Endothelial cell of umbilical vein (primary cell): ENCODE measurements around the gene SNRPD2. TPM values are rescaled to one million over a fixed set of nuclear protein-coding genes. Genes with fewer than 3 reads are reported as not detected.

Experiments
- BruUV-seq: library from RNA; stranded (reverse); fragments of 400-500 nt; replicated peaks from 2 replicates; lab custom pipeline; 2021; lab: Mats Ljungman, UMichigan
- CTCF ChIA-PET: fragments of 300-600, 350-600 bp; sonication (Branson Sonifier 250); formaldehyde crosslinking; loops from one replicate; lab custom pipeline; 2021; ENCODE audit warnings: antibody characterized with exemption, inconsistent platforms; lab: Charles Lee
- POLR2A ChIA-PET: fragments of 300-600, 350-600 bp; sonication (Branson Sonifier 250); formaldehyde crosslinking; loops from one replicate; lab custom pipeline; 2021; ENCODE audit warnings: antibody characterized with exemption, inconsistent platforms; lab: Charles Lee
- DNase-seq: peaks from one replicate; pipeline ENCODE4 v3.0.0-alpha.2; 2011; ENCODE audit warnings: low read depth, low spot score
- FAIRE-seq: peaks from 2 replicates; lab custom pipeline; 2011; peaks lifted over from hg19 to GRCh38; lab: Jason Lieb, UNC
- H2AFZ ChIP-seq: 2 replicates; pipeline ENCODE4 v1.6.0; 2012; ENCODE audit warnings: low read depth, low read length, control low read depth, inconsistent platforms
- H3K27ac ChIP-seq: 2 replicates; pipeline ENCODE4 v1.5.1; 2011; ENCODE audit warnings: low read depth, mild to moderate bottlenecking, control low read depth, low read length, moderate library complexity; ENCODE audit not compliant: insufficient read depth
- H3K27me3 ChIP-seq, 2 experiments: 2 replicates each; pipeline versions ENCODE4 v1.6.0 to v1.6.1; 2011; ENCODE audit warnings: low read length in 2 of 2, mixed read lengths in 1 of 2; ENCODE audit not compliant: control insufficient read depth in 2 of 2, insufficient read depth in 2 of 2
- H3K36me3 ChIP-seq, 2 experiments: 2 replicates in 1 of 2; 3 replicates in 1 of 2; pipeline ENCODE4 v1.5.1; 2011; ENCODE audit warnings: low read length in 2 of 2, mild to moderate bottlenecking in 1 of 2, moderate library complexity in 1 of 2; ENCODE audit not compliant: control insufficient read depth in 2 of 2, insufficient read depth in 2 of 2; ENCODE audit errors: extremely low read depth in 1 of 2
- H3K4me1 ChIP-seq: 3 replicates; pipeline ENCODE4 v1.5.1; 2011; ENCODE audit warnings: mild to moderate bottlenecking, low read length; ENCODE audit not compliant: control insufficient read depth, insufficient read depth; ENCODE audit errors: extremely low read depth
- H3K4me2 ChIP-seq: 2 replicates; pipeline ENCODE4 v1.6.1; 2011; ENCODE audit warnings: low read length, control low read depth, mixed read lengths; ENCODE audit not compliant: insufficient read depth
- H3K4me3 ChIP-seq, 3 experiments: fragments of 200-600 bp in 1 of 3; sonication (generic), shearing (Covaris generic) in 1 of 3; replicated peaks in 1 of 3; 2 replicates each; pipeline ENCODE4 v1.5.1; 2011 to 2016; ENCODE audit warnings: control low read depth in 3 of 3, low read length in 3 of 3, mild to moderate bottlenecking in 2 of 3, inconsistent platforms in 1 of 3, low read depth in 1 of 3, moderate library complexity in 1 of 3; ENCODE audit not compliant: insufficient read depth in 1 of 3
- H3K79me2 ChIP-seq: 2 replicates; pipeline ENCODE4 v1.6.0; 2012; ENCODE audit warnings: low read length, inconsistent platforms; ENCODE audit not compliant: control insufficient read depth, insufficient read depth
- H3K9ac ChIP-seq: replicated peaks from 2 replicates; pipeline ENCODE3; 2011; ENCODE audit warnings: low read length, control low read depth; ENCODE audit not compliant: insufficient read depth; ENCODE audit errors: extremely low read depth
- H3K9me1 ChIP-seq: replicated peaks from 3 replicates; pipeline ENCODE4 v1.6.0; 2011; ENCODE audit warnings: mild to moderate bottlenecking, low read length; ENCODE audit not compliant: control insufficient read depth, insufficient read depth; ENCODE audit errors: extremely low read depth
- H3K9me3 ChIP-seq: replicated peaks from 2 replicates; pipeline ENCODE4 v1.5.1; 2012; ENCODE audit warnings: low read length, inconsistent platforms; ENCODE audit not compliant: control insufficient read depth, insufficient read depth
- H4K20me1 ChIP-seq: replicated peaks from 2 replicates; pipeline ENCODE3; 2011; ENCODE audit warnings: mild to moderate bottlenecking, low read length; ENCODE audit not compliant: control insufficient read depth, insufficient read depth; ENCODE audit errors: extremely low read depth
- GATA2 ChIP-seq: IDR thresholded peaks from 2 replicates; pipeline ENCODE4 v1.7.0; 2011; ENCODE audit warnings: low read depth, mild to moderate bottlenecking, moderate library complexity, mixed read lengths, low read length; ENCODE audit not compliant: insufficient read length, insufficient read depth
- POLR2AphosphoS5 ChIP-seq: IDR thresholded peaks from 2 replicates; pipeline ENCODE4 v1.6.1; 2012; ENCODE audit warnings: low read depth, mild to moderate bottlenecking, control low read depth, low read length, moderate library complexity; ENCODE audit not compliant: insufficient read depth
- dilution Hi-C: fragments of 300-500 bp; cut with MboI; formaldehyde crosslinking; loops from one replicate; pipeline ENCODE4 v1.15.0; 2019; ENCODE audit warnings: low sequenced_read_pairs; ENCODE audit not compliant: extremely low pct_ligation_motif_present
- intact Hi-C: fragments of 100-400 bp; cut with micrococcal nuclease; formaldehyde crosslinking; loops from one replicate; pipeline ENCODE4 v1.10.0; 2022
- polyA plus RNA-seq, 4 experiments: library from polyadenylated mRNA; depleted of rRNA in 3 of 4; stranded (reverse) in 3 of 4; unstranded in 1 of 4; fragments of >200 nt; gene quantifications; 2 replicates each; pipeline versions ENCODE4 v1.2.1 to v1.2.3, GENCODE V29; 2011 to 2012; ENCODE audit warnings: missing spikeins in 1 of 4
- total RNA-seq: library from RNA; stranded (reverse); gene quantifications from 2 replicates; pipeline ENCODE4 v1.2.3, GENCODE V29; 2021
- TF ChIP-seq, protein P1 (sequence below), 2 donors: IDR thresholded peaks; 1 replicate in 1 of 2; 2 replicates in 1 of 2; pipeline ENCODE4 v1.5.1; 2011; ENCODE audit warnings: low read length in 2 of 2, mild to moderate bottlenecking in 2 of 2, moderate library complexity in 2 of 2, control low read depth in 1 of 2, inconsistent platforms in 1 of 2, low read depth in 1 of 2; ENCODE audit not compliant: insufficient read depth in 1 of 2; ENCODE audit errors: extremely low read depth in 1 of 2

Gene SNRPD2
- total and polyA plus RNA-seq, 2 donors (not counting 3 experiments of a cell fraction or from before 2014, with no cell fraction given): 512 to 519 TPM

DNA sequence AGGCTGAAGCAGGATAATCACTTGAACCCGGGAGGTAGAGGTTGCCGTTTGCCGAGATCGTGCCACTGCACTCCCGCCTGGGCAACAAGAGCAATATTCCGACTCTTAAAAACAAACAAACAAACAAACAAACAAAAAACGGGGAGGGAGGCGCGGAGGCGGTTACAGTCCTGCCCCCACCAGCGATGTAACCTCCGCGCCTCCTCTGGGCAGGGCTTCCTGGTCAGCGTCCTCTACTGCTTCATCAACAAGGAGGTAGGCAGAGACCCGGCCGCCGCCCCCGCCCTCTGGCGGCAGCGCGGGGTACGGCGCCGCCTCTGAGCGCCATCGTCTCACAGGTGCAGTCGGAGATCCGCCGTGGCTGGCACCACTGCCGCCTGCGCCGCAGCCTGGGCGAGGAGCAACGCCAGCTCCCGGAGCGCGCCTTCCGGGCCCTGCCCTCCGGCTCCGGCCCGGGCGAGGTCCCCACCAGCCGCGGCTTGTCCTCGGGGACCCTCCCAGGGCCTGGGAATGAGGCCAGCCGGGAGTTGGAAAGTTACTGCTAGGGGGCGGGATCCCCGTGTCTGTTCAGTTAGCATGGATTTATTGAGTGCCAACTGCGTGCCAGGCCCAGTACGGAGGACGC, 10.2 kb downstream of the SNRPD2 start:
- CTCF ChIA-PET: interaction anchor here (1.1 to 5.3 kb wide), 6 partner anchors 11 to 242 kb away, joined by 4 to 55 read pairs (median 6); partner anchors contain the start of genes QPCTL and SNRPD2

More for the DNA sequence above, 10.2 kb downstream of the SNRPD2 start:
- dilution Hi-C loops: no loop called here
- no peaks in the 10 kb centered on the region for H3K27me3 ChIP-seq
- H2AFZ ChIP-seq: peak overlapping the region; percentile 96
- peak overlapping the region; percentile 76 for H3K4me2 ChIP-seq
- H3K9me3 ChIP-seq: no peaks in the 10 kb centered on the region
- peak; percentile 62 for TF ChIP-seq POLR2AphosphoS5
- TF ChIP-seq, protein P1, sequence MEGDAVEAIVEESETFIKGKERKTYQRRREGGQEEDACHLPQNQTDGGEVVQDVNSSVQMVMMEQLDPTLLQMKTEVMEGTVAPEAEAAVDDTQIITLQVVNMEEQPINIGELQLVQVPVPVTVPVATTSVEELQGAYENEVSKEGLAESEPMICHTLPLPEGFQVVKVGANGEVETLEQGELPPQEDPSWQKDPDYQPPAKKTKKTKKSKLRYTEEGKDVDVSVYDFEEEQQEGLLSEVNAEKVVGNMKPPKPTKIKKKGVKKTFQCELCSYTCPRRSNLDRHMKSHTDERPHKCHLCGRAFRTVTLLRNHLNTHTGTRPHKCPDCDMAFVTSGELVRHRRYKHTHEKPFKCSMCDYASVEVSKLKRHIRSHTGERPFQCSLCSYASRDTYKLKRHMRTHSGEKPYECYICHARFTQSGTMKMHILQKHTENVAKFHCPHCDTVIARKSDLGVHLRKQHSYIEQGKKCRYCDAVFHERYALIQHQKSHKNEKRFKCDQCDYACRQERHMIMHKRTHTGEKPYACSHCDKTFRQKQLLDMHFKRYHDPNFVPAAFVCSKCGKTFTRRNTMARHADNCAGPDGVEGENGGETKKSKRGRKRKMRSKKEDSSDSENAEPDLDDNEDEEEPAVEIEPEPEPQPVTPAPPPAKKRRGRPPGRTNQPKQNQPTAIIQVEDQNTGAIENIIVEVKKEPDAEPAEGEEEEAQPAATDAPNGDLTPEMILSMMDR (IDR thresholded peaks at IDR 0.05; ENCODE audit: extremely low read depth in 1 of 2, insufficient read depth in 1 of 2, low read depth in 1 of 2, low read length in 2 of 2): peak; percentile 94 to 98
- TF ChIP-seq GATA2: no peak
- no peaks in the 10 kb centered on the region for H4K20me1 ChIP-seq
- H3K4me1 ChIP-seq: peaks cover 11% of the 10 kb centered on the region
- H3K79me2 ChIP-seq: no peaks in the 10 kb centered on the region
- H3K27ac ChIP-seq: no peak overlapping the region
- DNase-seq (peak; percentile 92), FAIRE-seq (peak; percentile 90)
- no peaks in the 10 kb centered on the region for H3K9me1 ChIP-seq
- H3K9ac ChIP-seq: no peak overlapping the region
- peak overlapping the region; percentile 23 to 55 (median 36) for H3K4me3 ChIP-seq
- intact Hi-C loops: loop anchor here (1.0 kb wide), 1 partner anchor 11 kb away; the partner anchor contains the start of gene QPCTL
- POLR2A ChIA-PET: no interaction called here
- no TSS peak for BruUV-seq
- peaks cover 0 to 11% of the 10 kb centered on the region in 2 experiments for H3K36me3 ChIP-seq
